Activated T-cell treated with anti-CD3 and anti-CD28 coated beads for 24 hours (primary cell): ENCODE results near the gene NSUN2.

Source experiments
- DNase-seq: peaks from one replicate; pipeline ENCODE4 v3.0.0-alpha.2; 2020; ENCODE audit warnings: low read depth

NSUN2 gene

DNA sequence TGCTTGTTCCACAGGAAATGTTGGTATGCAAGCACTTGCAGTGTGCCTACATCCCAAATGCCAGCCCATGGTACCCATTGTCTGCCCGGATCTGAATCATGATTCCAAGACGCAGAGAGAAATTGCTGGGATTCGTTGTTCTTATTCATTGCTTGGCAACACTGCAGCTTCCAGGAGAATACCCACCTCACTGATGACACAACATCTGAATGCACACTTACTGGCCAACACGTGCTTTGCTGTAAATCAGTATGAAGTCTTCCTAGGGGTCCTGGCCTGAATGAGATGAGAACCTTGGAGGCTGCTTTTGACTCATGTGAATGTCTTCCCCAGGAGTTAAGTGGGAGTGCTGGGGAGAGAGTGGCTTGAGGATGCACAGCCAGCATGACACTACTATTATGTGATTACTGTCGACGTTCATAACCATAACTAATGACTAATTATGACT is 12.0 kb upstream of the NSUN2 start:
- no peak for DNase-seq

DNA sequence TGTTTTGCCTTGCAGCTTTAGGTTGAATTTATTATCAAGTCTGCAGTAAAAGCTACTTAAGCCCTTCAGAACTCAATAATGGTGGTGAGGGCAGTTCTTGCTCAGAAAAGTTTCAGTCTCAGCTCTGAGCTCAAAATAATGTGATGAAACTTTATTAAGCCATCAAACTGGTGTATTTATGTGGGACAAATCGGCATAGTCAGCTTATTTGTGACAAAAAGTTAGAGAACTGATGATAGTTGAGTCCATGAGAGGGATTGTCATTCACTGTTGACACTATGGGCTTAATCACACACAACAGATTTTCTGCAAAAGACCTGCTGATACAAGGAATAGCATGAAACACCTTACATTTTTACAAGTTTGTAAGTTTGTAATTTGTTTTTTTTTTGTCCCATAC is 9.8 kb upstream of the NSUN2 start:
- no peak for DNase-seq

- no peak for DNase-seq
Observed at GRCh38 chr5:6638236-6638635, 5.4 kb upstream of the NSUN2 start.

GRCh38 chr5:6637590-6637989 is 4.7 kb upstream of the NSUN2 start:
- DNase-seq = no peak

DNA sequence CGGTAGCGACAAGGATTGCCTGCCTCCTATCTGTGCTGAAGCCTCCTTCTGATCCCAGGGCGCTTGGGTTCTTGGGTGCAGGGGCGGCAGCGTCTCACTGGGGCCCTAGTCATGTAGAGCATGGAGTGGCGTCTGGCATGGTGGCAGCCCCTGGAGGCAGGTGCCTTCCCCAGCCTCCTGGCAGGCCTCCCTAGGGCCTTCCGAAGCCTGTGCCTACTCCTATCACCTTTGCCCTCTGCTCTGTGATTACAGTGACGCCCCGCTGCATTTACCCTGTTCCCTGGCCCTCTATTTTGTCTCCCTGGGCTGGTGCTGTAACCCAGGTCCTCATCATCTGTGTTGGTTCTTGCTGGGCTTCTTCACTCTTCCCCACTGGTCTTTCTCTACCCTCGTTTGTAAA is 4.2 kb upstream of the NSUN2 start:
- DNase-seq = no peak

DNA sequence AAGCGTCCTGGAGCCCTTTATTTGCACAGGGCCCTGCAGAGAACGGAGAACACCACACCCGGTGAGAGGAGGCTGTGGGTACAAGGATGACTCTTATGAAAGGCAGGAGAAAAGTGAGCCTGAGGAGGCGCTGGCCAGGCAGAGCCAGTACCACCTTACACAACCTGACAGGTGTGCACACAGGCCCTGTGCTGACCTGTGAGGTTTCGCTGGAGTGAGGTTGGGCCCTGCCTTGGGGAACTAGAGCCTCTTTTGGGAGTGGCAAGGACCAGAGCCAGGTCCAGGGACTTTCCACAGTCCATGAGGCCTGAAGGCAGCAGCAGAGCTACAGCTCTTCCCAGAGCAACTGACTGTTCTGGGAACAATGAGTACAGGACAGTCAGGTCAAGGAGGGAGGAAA is 3.4 kb upstream of the NSUN2 start:
- DNase-seq = no peak

GRCh38 chr5:6634788-6635430 is 2.1 kb upstream of the NSUN2 start:
- DNase-seq = no peak

DNA sequence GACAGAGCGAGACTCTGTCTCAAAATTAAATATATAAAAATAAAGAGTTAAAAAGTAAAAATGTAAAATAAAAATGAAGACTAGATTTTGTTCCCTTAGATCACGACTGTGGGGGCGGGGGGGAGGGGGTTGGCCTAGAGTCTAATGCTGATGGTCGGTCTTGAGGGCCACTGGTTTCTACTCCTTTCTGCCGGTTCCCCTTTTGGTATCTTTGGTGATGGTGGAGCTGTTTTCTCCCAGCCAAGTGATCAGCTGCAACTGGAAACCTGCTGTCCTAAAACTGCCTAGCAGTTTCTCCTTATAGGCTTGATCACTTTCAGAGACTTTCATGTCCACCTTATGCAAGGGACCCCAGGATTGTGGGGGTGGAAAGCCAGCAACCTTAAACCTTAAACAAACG is 1.5 kb upstream of the NSUN2 start:
- DNase-seq = no peak

GRCh38 chr5:6633469-6634245 is 813 bp upstream of the NSUN2 start:
- DNase-seq = no peak

GRCh38 chr5:6632324-6632887 is 438 bp downstream of the NSUN2 start:
- no peak for DNase-seq

GRCh38 chr5:6631441-6631840 is 1.4 kb downstream of the NSUN2 start:
- no peak for DNase-seq

GRCh38 chr5:6626508-6626907 is 6.3 kb downstream of the NSUN2 start:
- DNase-seq = no peak

- DNase-seq = no peak
Observed at GRCh38 chr5:6623941-6624340, 8.9 kb downstream of the NSUN2 start.

GRCh38 chr5:6623228-6623627 is 9.6 kb downstream of the NSUN2 start:
- DNase-seq = no peak

DNA sequence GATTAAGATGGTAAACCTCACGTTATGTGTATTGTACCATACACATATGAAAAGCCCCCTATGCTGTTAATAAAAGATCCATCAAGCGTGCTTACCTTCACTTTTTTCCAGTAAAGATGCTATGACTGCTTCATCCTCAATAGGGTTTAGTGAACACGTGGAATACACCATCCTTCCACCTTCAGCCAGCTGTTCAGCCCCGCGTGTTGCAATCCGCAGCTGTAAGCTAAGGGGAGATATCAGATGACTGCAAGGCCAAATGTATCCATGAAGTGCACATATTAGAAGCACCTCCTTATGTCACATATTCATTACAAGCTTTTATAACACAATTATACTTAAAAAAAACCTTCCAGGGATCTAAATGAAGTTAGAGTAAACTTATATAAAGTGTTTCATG is 16.2 kb downstream of the NSUN2 start:
- DNase-seq = no peak

GRCh38 chr5:6615034-6615815 is 17.6 kb downstream of the NSUN2 start:
- DNase-seq = no peak

DNA sequence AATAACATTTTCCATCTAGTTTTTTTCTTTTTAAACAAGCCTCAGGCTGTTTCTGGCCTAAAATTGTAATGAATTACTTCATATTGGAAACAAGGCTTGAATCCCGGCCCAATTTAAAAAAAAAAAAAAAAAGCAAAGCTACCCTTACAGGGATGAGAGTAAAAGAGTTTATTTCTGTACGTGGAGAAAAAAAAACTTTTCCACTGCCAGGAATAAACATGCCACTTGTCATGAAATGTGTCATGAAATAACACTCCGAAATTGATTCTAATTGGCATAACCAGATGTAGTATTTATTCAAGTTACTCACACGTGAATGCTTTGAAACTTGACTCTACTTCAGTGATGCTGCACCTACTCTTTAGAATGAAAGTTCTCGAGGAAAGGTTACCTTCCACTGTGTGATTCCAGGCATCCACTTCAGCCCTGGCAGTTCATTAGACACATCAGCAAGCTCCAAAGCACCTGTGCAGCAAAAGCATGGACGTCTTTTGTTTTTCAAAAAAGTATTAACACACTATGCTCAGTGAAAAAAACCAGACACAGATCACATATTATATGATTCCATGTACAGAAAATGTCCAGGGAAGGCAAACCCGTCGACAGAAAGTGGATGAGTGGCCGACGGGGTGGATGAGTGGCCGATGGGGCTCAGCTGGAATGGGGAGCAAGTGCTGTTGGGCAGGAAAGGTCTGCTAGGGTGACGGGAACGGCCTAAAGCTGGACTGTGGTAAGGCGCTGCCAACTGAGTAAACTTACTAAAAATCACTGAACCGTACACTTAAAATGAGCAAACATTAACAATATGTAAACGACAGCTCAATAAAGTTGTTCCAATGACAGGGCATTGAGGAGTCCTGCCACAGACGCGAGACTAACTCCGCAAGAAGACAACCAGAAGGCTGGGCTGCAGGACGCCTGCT is 21.2 kb downstream of the NSUN2 start:
- DNase-seq = no peak

DNA sequence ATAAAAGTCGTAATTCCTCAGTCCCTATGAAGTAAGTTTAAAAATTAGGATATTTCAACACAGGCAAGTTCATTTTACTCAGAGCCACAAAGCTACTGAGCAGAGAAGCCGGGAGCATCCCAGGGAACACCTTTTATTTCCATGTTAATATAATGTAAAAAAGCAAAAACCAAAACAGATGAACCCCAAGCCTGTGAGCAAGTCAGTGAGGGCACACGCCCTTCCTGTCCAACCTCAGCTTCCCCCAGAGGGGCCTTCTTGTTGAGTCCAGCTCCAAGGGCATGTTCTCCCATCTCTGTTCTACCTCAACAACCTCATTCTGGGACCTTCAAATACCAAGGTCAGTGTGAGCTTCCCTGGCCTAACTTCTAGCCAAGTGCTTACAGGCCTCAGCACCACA is 24.8 kb downstream of the NSUN2 start:
- DNase-seq = no peak

DNA sequence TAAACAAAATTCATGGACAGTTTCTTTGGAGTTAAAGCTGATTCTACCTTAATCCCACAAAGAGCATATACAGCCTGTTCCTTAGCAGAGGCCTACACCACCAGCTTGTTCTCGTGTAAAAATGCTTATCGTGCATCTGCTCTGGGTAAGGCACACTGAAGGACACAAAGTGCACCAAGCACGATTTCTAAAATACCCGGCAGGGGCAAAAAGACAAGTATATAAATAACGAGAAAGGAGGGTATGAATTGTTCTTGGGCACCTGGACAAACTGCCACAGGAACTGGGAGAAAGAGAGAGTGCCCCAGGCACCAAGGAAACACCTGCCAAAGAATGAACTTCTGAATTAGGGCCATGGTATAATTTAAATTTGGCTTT is 25.3 kb downstream of the NSUN2 start:
- DNase-seq = no peak

- no peak for DNase-seq
Observed at GRCh38 chr5:6606884-6607558, 25.8 kb downstream of the NSUN2 start.

DNA sequence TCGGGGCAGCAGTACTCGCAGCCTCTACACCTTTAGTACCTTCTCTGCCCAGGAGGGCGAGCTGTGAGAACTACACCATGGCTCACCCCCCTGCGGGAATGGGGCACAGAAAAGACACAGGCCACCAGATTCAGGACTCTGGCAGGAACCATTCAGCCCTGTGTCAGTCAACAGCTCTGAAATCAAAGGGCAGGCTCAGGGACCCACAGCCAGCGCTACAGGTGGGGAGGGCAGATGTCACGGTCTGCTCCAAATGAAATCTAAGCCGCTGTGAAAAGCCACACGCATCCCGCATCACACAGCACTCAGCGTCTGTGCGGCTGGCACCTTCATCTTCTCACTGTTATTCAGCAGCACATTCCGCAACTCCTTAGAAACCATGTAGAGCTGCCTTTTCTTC is 27.9 kb downstream of the NSUN2 start:
- DNase-seq = no peak
